ENCODE results near the gene NFATC2.

The NFATC2 gene

DNA sequence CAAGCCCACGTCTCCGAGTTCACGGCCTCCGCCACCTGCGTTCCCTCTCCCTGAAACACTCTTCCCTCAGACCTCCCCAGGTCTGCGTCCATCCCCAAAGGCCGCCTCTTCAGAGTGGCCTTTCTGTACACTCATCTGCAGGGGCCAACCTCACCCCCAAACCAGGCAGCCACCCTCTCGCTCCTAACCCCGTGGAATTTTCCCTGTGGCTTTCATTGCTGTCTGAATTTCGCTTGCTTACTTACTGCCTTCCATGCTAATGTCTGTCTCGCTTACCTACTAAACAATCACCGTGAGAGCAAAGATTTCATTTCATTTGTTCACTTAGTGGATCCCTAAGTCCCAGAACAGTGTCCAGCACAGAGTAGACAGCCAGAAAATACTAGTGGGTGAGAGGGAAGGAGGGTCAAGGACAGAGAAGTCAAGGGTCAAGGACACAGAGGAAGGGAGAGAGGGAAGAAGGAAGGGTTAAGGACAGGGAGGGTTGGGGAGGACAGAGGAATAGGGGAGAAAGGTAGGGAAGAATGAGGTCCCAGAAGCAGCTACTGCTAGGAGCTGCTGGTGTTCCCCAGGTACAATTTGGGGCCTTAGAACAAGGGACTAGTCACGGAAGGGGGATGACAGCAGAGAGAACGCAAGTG, 114.7 kb downstream of the NFATC2 start:
- H3K4me2 ChIP-seq = peak overlapping the region in 10 of 11 experiments; percentile 10 to 90 (median 84); a peak in 17 of 22 replicates
- H3K4me3 ChIP-seq = no peak overlapping the region
- peak overlapping the region in 2 of 11 experiments; percentile 3 to 33; a peak in 2 of 22 replicates for H3K27ac ChIP-seq
- peaks cover 24 to 87% (median 77%) of the 10 kb centered on the region in 10 experiments for H3K4me1 ChIP-seq
- no peak for TF ChIP-seq Cebpa-rat (IDR thresholded peaks at IDR 0.05)
- H3K9ac ChIP-seq = no peak overlapping the region
- H4K20me1 ChIP-seq = peaks cover 0 to 17% (median 0%) of the 10 kb centered on the region in 11 experiments; a peak in 3 of 22 replicates
- H3K36me3 ChIP-seq = peaks cover 0 to 19% (median 0%) of the 10 kb centered on the region in 11 experiments; a peak in 5 of 22 replicates
- no peaks in the 10 kb centered on the region for H3K27me3 ChIP-seq
- H3K9me3 ChIP-seq (replicated peaks in 1 of 11) = no peaks in the 10 kb centered on the region

- H4K20me1 ChIP-seq = peaks cover 0 to 14% (median 0%) of the 10 kb centered on the region in 11 experiments; a peak in 3 of 22 replicates
- peak overlapping the region in 3 of 11 experiments; percentile 11 to 33 (median 20); a peak in 5 of 22 replicates for H3K27ac ChIP-seq
- H3K4me2 ChIP-seq = peak overlapping the region; percentile 10 to 90 (median 84); a peak in 19 of 22 replicates
- no peak overlapping the region for H3K4me3 ChIP-seq
- H3K36me3 ChIP-seq = peaks cover 0 to 18% (median 0%) of the 10 kb centered on the region in 11 experiments; a peak in 3 of 22 replicates
- H3K9me3 ChIP-seq (replicated peaks in 1 of 11) = no peaks in the 10 kb centered on the region
- H3K4me1 ChIP-seq = peaks cover 20 to 79% (median 69%) of the 10 kb centered on the region in 10 experiments
- H3K27me3 ChIP-seq = no peaks in the 10 kb centered on the region
- no peak for TF ChIP-seq Cebpa-rat (IDR thresholded peaks at IDR 0.05)
- H3K9ac ChIP-seq = no peak overlapping the region
Observed at GRCh38 chr20:51426718-51427650, 115.5 kb downstream of the NFATC2 start.

- H3K27me3 ChIP-seq = no peaks in the 10 kb centered on the region
- H3K9ac ChIP-seq = 0 out of 22 replicates have a peak overlapping the region, but pooled peaks of 1 of the 11 experiments have one; percentile 35
- H3K27ac ChIP-seq = peak overlapping the region in 2 of 11 experiments; percentile 2 to 10; a peak in 2 of 22 replicates
Observed at GRCh38 chr20:51425347-51426106, 117.0 kb downstream of the NFATC2 start.

GRCh38 chr20:51424270-51425117, 118.0 kb downstream of the NFATC2 start:
- Histone ChIP-seq H3K27me3 (no peaks in the 10 kb centered on the region), H4K20me1 (no peaks in the 10 kb centered on the region; a peak in 1 of 22 replicates), H3K36me3 (peaks cover 0 to 38% (median 0%) of the 10 kb centered on the region in 11 experiments; a peak in 7 of 22 replicates), H3K4me2 (no peak overlapping the region), H3K9ac (no peak overlapping the region), H3K4me1 (peaks cover 13 to 63% (median 49%) of the 10 kb centered on the region in 10 experiments), H3K4me3 (no peak overlapping the region), H3K9me3 (replicated peaks in 1 of 11) (no peaks in the 10 kb centered on the region), H3K27ac (no peak overlapping the region)
- TF ChIP-seq Cebpa-rat (IDR thresholded peaks at IDR 0.05) = no peak

More at GRCh38 chr20:51425347-51426106, 117.0 kb downstream of the NFATC2 start:
- Histone ChIP-seq H3K4me2 (peak overlapping the region in 8 of 11 experiments; percentile 44 to 88 (median 80); a peak in 18 of 22 replicates), H3K4me1 (peaks cover 6 to 64% (median 54%) of the 10 kb centered on the region in 10 experiments; a peak in 18 of 20 replicates), H3K4me3 (no peak overlapping the region), H3K9me3 (replicated peaks in 1 of 11) (no peaks in the 10 kb centered on the region), H4K20me1 (peaks cover 0 to 4% (median 0%) of the 10 kb centered on the region in 11 experiments; a peak in 2 of 22 replicates), H3K36me3 (peaks cover 0 to 32% (median 0%) of the 10 kb centered on the region in 11 experiments; a peak in 7 of 22 replicates)
- TF ChIP-seq Cebpa-rat (IDR thresholded peaks at IDR 0.05) = no peak

GRCh38 chr20:51423810-51424209, 118.7 kb downstream of the NFATC2 start:
- H3K9ac ChIP-seq = no peak overlapping the region
- H3K27me3 ChIP-seq = no peaks in the 10 kb centered on the region
- H3K9me3 ChIP-seq (replicated peaks in 1 of 11) = no peaks in the 10 kb centered on the region
- no peaks in the 10 kb centered on the region; a peak in 1 of 22 replicates for H4K20me1 ChIP-seq
- H3K4me2 ChIP-seq = no peak overlapping the region
- no peak overlapping the region for H3K4me3 ChIP-seq
- peaks cover 17 to 63% (median 45%) of the 10 kb centered on the region in 10 experiments for H3K4me1 ChIP-seq
- no peak for TF ChIP-seq Cebpa-rat (IDR thresholded peaks at IDR 0.05)
- H3K36me3 ChIP-seq = peaks cover 0 to 45% (median 0%) of the 10 kb centered on the region in 11 experiments; a peak in 7 of 22 replicates
- H3K27ac ChIP-seq = no peak overlapping the region

DNA sequence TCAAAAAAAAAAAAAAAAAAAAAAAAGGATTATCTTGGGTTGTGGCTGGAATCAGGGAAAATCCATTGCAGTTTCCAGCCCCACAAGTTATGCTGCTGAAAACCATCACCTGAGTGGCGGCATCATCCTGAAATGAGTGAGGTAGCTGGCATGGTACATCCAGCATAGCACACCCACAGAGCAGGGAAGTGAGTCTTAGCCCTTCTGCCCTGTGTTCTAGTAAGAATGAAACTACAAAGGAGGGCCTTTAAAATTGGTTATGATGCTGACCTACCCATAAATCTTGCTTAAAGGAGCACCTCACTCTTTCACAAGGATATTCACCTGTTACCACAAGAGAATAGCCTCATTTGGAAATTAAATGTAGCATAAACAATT, 119.2 kb downstream of the NFATC2 start:
- Histone ChIP-seq H3K4me1 (peaks cover 18 to 60% (median 41%) of the 10 kb centered on the region in 10 experiments), H3K27ac (no peak overlapping the region)

DNA sequence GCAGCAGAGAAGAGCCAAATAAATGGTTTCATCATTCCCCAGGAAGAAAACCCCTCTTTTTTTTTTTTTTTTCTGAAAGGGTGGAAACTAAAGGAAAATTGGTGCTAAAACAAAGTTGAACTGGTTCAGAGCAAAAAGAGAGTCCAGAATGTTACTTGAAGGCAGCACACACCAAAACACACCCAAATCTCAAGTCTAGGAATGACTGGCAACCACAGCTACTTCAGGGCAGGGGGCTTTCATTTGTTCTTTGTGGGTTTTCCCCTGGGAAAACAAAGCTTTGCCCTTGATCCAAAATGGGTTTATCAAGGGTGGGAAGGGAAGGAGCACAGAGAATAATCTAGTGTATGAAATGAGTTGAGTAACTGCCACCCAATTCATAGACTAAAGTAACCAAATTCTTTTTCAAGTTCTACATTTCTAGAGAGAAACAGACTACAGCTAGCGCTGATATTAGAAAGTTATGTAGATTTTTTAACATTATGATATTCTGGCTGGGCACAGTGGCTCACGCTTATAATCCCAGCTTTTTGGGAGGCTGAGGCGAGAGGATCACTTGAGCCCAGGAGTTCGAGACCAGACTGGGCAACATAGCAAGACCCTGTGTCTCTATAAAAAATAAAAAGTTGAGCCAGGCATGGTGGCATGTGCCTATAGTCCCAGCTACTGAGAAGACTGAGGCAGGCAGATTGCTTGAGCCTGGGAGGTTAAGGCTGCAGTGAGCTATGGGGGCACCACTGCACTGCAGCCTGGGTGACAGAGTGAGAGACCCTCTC, 119.8 kb downstream of the NFATC2 start:
- H3K27ac ChIP-seq = no peak overlapping the region

More for the DNA sequence above, 119.2 kb downstream of the NFATC2 start:
- Histone ChIP-seq H3K9ac (no peak overlapping the region), H3K4me2 (no peak overlapping the region), H4K20me1 (no peaks in the 10 kb centered on the region; a peak in 1 of 22 replicates), H3K36me3 (peaks cover 0 to 45% (median 0%) of the 10 kb centered on the region in 11 experiments; a peak in 7 of 22 replicates), H3K27me3 (no peaks in the 10 kb centered on the region), H3K4me3 (no peak overlapping the region), H3K9me3 (replicated peaks in 1 of 11) (no peaks in the 10 kb centered on the region)
- no peak for TF ChIP-seq Cebpa-rat (IDR thresholded peaks at IDR 0.05)

More for the DNA sequence above, 119.8 kb downstream of the NFATC2 start:
- Histone ChIP-seq H3K36me3 (peaks cover 0 to 48% (median 0%) of the 10 kb centered on the region in 11 experiments; a peak in 7 of 22 replicates), H3K4me2 (no peak overlapping the region), H3K9me3 (replicated peaks in 1 of 11) (no peaks in the 10 kb centered on the region), H3K27me3 (no peaks in the 10 kb centered on the region), H3K4me1 (peaks cover 19 to 58% (median 38%) of the 10 kb centered on the region in 10 experiments), H4K20me1 (no peaks in the 10 kb centered on the region; a peak in 1 of 22 replicates), H3K9ac (no peak overlapping the region), H3K4me3 (no peak overlapping the region)
- TF ChIP-seq Cebpa-rat (IDR thresholded peaks at IDR 0.05) = no peak
